Right kidney (tissue), 9 donors: ENCODE measurements around the gene PLGRKT.
"Not testable (repeated sequence)": the region's sequence is repeated elsewhere in the genome, so short reads cannot be mapped to it uniquely, and the experiment has no call there.

Source experiments
- DNase-seq: peaks from one replicate; pipeline ENCODE4 v3.0.0-alpha.2; 2016
- long read RNA-seq, 8 donors: transcript quantifications; one replicate each; lab custom pipeline, GENCODE V29; 2026

PLGRKT gene, protein sequence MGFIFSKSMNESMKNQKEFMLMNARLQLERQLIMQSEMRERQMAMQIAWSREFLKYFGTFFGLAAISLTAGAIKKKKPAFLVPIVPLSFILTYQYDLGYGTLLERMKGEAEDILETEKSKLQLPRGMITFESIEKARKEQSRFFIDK
- long read RNA-seq, donor 1, transcript PLGRKT-201 (6 exons, 932 nt) = major isoform, 38 of 43 reads
- long read RNA-seq, donor 1, partial matches to known transcripts = 5 of 43 reads
- long read RNA-seq, donor 1, other reads (novel, unspliced or antisense) = 0 of 43 reads
- long read RNA-seq, donor 2, transcript PLGRKT-201 (6 exons, 932 nt) = major isoform, 18 of 18 reads
- long read RNA-seq, donor 2, partial matches to known transcripts = 0 of 18 reads
- long read RNA-seq, donor 2, other reads (novel, unspliced or antisense) = 0 of 18 reads
- long read RNA-seq, donor 3, transcript PLGRKT-201 (6 exons, 932 nt) = major isoform, 14 of 14 reads
- long read RNA-seq, donor 3, partial matches to known transcripts = 0 of 14 reads
- long read RNA-seq, donor 3, other reads (novel, unspliced or antisense) = 0 of 14 reads
- long read RNA-seq, donor 4, transcript PLGRKT-201 (6 exons, 932 nt) = major isoform, 14 of 14 reads
- long read RNA-seq, donor 4, partial matches to known transcripts = 0 of 14 reads
- long read RNA-seq, donor 4, other reads (novel, unspliced or antisense) = 0 of 14 reads
- long read RNA-seq, donor 5, transcript PLGRKT-201 (6 exons, 932 nt) = major isoform, 25 of 25 reads
- long read RNA-seq, donor 5, partial matches to known transcripts = 0 of 25 reads
- long read RNA-seq, donor 5, other reads (novel, unspliced or antisense) = 0 of 25 reads
- long read RNA-seq, donor 6, transcript PLGRKT-201 (6 exons, 932 nt) = major isoform, 18 of 18 reads
- long read RNA-seq, donor 6, partial matches to known transcripts = 0 of 18 reads
- long read RNA-seq, donor 6, other reads (novel, unspliced or antisense) = 0 of 18 reads
- long read RNA-seq, donor 7, transcript PLGRKT-201 (6 exons, 932 nt) = major isoform, 21 of 21 reads
- long read RNA-seq, donor 7, partial matches to known transcripts = 0 of 21 reads
- long read RNA-seq, donor 7, other reads (novel, unspliced or antisense) = 0 of 21 reads
- long read RNA-seq, donor 8, transcript PLGRKT-201 (6 exons, 932 nt) = major isoform, 24 of 31 reads
- long read RNA-seq, donor 8, partial matches to known transcripts = 7 of 31 reads
- long read RNA-seq, donor 8, other reads (novel, unspliced or antisense) = 0 of 31 reads

DNA sequence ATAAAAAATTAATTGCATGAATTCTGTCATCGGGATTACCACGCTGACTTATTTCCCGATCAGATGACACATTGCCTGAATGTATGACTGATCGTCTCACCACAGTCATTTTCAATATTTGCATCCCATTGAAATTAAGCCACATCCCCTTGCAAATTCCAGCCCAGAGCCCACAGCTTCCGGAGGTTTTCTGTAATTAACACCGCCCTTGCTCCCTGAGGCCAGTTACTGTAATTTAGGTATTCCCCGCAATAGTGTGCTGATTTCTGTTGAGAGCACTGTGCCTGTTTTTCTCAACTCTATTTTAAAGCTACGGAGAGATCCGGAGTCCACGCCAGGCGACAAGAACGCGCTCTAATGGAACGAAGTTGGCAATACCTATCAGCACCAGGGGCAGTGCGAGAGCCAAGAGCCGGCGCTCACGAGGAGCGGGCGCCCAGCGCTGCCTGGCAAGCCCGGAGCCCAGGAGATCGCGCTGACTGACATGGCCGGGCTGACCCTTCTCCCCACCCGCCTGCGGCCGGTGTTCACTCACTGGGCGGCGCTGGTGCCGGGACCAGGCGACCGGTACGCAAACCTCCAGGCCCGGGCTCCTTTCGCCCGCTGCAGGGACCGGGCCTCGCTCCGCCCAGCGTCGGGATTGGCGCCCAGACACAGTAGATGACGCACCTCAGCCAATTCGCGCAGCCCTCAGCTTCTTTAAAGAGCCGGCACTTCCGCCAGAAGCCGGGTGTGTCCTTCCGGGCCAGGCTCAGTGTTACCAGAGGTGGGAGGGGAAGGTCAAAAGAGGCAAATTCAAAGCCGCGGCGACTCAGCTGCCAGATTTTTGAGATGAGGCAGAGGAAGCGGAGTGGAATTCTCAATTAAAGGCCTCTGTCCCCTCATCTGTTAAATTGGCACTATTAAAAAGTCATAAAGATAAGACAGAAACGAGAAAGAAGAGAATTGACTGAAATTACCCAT lies at the start of gene PLGRKT:
PLGRKT (minus strand) TSS at position 672 of the 963 bp plus-strand sequence. CDS start 5,948 bp downstream, outside the sequence.
- DNase-seq = peak; percentile 96

DNA sequence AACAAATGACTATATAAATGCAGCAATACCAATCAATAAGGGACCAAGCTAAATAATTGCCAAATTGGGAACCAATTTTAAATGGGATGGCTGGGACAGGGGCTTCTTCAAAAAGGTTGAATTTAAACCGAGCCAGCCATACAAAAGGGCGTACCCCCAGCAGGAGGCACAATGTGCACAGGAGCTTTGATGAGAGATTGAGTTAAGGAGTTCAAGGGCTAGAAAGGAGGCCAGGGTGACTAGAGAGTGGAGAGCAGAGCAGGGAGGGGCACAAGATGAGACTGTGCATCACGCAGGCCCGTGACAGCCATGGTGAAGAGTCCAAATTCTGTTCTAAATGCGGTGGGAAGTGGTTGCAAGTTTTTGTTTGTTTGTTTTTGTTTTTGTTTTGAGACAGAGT lies 49.3 kb upstream of the PLGRKT start:
- DNase-seq = no peak

DNA sequence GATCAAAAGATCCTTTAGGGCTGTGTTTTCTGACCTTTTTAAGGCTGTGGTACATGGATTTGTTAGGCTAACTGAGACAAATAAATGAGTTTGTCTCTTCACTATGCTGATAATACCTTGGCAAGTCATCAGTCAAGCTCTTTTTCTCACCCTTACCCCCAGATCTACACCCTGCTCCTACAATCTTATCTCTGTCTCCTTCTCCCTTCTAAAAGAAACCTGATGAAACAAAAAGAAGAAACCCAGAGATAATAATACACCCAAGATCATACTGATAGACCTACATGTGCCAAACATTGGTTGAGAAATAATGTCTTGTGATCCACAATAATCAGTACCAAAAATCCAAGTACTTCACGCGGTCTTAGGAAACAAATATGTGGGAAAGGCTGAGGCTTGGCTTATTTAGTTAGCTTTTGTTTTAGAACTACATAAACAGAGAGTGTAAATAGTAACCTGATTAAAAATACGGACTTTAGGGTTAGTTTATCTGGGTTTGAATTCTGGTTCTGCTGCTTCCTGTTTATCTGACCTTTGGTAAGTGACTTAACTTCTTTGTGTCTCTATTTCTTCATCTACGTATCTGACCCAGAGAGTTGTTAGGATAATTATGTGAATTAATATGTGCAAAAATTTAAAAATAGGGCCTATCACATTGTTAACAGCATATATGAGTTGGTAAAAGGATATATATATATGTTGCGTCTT lies 47.8 kb upstream of the PLGRKT start:
- no peak for DNase-seq

DNA sequence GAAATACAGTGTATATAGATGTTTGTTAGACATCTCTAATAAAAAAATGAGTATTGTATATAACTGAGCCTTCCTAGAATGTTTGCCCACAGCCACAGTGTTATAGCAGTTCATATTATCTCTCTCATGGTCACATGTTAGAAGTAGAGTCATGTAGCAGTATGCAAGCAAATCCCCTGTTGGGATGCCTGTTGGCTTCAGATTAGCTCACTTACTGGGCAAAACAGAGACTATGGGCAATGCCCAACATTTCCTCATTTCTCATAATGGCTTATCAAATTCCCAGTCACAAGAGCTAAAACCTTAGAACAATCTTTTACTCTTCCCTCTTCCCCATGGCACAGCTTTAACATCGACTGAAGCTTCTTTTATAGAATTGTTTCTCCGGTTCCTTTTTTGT lies 45.6 kb upstream of the PLGRKT start:
- no peak for DNase-seq

DNA sequence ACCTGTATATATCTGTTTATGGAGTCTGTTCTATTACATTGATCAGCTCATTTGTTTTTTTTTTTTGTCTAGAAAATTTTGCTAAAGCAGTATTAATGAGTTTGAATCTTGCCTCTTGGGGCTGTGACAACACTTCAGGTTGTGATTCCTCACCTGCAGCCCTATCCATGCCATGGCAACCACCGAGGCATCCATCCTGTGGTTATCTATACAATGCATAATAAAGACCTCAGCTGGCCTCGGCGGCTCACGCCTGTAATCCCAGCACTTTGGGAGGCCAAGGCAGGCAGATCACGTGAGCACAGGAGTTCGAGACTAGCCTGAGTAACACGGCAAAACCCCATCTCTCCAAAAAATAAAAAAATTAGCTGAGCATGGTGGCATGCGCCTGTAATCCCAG lies 44.5 kb upstream of the PLGRKT start:
- DNase-seq = no peak

DNA sequence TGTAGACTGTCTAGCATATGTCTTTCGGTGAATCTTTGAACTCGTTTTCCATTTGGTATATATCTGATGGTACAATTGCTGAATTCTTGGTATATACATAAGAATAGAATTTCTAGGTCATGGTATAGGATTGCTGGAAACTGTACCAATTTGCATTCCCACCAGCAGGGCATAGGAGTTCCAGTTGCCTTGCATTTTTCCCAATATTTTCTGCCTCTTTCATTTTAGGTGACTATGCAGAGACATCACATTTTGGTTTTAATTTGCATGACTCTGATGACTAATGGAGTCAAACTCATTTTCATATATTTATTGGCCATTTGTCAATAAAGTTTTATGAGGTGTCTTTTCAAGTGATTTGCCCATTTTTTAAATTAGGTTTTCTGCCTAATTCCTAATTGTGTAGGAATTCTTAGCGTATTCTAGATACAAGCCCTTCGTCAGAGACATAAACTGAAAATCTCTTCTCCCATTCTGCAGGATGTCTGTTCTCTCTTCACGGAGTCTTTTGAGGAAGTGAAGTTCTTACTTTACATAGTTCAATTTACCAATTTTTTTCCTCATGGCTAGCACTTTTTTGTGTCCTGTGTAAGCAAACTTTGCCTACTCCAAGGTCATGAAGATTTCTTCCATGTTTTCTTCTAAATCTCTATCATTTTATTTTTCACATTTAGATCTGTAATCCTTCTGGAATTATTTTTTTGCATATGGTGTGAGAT lies 43.8 kb upstream of the PLGRKT start:
- DNase-seq = no peak

DNA sequence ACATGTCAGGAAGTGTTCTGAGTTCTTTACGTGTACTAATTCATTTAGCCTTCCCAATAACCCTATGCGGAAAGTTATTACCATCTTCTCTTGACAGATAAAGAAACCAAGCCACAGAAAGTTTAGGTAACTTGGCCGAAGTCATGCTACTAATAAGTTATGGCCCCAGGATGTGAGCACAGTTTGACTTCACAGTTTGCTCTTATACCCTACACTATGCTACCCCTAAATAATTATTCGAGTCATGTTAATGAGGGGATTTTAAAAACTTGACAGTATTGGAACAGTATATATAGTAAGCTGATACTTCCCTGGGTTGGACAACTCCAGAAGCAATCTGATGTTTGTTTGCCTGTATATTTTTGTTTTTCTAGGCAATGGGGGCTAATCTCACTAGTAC lies 43.2 kb upstream of the PLGRKT start:
- DNase-seq = no peak

DNA sequence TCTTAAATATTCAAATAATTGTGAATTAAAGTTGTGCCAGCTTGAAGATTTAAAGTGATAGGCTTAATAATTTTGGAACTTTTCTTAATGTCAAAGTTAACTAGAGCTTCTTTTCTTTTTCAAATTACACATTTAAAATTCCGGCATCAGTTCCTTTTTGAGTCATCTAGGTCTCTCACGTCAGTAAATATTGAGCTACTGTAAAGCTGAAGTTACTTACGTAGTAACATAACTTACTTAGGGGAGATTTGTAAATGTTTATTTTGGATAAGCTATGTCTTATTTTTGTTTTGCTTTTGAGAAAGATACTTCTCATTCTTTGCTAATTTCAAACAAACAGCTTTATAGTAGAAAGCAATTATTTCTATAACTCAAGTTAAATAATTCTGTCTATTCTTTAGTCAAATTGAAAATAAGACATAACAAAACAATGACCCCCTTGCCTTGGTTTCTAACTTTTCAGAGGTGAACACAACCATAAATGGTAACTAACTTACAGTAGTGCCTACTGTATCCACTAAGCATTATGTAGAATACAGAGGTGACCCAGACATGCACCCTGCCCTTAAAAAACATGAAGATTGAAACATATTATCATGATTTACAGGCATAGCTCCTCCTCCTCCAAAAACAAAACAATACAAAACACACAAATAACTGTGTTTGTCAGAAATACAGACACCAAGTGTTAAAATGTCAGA lies 42.4 kb upstream of the PLGRKT start:
- DNase-seq = no peak

DNA sequence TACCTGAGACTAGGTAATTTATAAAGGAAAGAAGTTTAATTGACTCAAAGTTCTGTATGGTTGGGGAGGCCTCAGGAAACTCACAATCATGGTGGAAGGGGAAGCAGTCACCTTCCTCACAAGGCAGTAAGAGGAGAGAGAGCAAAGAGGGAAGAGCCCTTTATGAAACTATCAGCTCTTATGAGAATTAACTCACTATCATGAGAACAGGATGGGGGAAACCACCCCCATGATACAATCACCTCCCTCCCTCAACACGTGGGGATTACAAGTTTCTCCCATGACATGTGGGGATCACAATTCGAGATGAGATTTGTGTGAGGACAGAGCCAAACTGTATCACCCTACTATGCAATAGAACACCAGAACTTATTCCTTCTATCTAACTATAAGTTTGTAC lies 40.5 kb upstream of the PLGRKT start:
- no peak for DNase-seq

DNA sequence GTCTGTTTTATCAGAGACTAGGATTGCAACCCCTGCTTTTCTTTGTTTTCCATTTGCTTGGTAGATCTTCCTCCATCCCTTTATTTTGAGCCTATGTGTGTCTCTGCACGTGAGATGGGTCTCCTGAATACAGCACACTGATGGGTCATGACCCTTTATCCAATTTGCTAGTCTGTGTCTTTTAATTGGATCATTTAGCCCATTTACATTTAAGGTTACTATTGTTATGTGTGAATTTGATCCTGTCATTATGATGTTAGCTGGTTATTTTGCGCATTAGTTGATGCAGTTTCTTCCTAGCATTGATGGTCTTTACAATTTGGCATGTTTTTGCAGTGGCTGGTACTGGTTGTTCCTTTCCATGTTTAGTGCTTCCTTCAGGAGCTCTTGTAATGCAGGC lies 37.9 kb upstream of the PLGRKT start:
- DNase-seq = not testable (repeated sequence)

DNA sequence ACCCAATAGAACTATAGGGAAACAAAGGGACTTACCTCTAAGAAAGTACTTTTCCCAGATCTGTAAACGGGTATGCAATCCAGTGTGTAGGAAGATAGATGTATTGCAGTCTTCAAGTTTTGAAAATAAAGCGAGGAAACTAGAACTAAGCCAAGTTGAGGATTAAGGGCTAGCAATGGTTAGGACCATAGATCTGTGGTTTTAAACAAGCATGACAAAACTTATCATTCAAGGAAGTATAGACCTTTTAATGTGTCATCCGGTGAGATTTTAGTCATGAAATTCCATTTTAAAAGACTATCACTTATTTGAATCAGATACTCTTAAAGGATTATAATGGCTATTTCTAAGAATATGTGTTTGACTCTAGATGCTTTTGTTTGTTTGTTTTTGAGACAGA lies 33.1 kb upstream of the PLGRKT start:
- DNase-seq = no peak

DNA sequence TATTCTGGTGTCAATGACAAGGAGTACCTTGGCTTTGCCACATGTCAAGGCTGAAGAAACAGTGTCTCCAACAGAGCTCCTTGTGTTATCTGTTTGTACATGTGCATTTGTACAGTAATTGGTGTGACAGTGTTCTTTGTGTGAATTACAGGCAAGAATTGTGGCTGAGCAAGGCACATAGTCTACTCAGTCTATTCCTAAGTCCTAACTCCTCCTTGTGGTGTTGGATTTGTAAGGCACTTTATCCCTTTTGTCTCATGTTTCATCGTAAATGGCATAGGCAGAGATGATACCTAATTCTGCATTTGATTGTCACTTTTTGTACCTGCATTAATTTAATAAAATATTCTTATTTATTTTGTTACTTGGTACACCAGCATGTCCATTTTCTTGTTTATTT lies 32.4 kb upstream of the PLGRKT start:
- DNase-seq = no peak

DNA sequence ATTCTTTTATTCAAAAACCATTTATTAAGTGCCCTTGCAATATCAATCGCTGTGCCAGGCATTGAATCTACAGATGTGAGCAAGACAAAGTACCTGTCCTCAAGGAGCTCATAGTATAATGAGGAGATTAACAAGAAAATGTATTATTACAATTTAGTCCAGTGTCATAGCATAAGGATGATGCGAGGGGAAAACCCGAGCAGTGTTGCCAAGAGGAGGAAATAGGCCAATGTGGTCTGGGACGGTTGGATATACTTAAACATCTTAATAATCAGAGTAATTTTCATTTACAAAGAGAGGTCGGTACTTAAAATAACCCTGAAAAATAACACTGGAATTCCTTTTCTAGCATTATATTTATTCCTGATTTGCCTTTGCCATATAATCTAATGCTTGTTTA lies 31.1 kb upstream of the PLGRKT start:
- no peak for DNase-seq

DNA sequence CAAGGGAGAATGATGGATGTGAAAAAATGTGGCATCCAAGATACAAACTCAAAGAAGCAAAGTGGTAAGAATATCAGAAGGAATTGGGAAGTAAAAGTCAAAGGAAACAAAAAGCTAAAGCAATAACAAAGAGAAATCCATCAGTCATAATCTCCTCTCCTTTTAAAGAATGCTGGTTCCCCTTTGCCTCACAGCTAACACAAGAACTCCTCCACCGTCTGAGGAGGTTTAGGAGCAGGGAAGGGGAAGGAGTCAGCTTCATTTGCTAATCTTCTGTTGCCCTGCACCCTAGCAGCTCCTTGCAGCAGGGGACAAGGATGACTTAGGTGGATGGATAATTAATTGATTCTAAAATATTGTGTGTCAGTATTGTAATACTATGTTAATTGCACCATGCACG lies 29.0 kb upstream of the PLGRKT start:
- no peak for DNase-seq

DNA sequence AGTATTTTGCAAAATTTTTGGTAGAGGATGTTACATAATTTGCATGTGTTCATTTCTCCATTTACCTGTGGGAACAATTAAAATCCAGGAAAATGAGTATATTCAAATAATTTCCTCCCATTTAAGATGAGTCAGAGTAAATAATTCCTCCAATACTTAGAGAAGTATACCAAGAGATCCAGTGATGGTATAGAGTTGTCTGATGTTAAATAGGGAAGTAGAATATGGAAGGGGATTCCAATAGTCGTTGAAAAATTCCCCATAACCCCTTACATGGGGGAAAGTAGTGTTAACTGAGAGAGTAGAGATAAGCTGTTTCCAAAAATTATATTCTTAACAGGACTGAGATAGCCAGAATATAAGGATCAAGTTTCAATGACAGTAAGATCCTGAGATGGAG lies 28.3 kb upstream of the PLGRKT start:
- DNase-seq = no peak

DNA sequence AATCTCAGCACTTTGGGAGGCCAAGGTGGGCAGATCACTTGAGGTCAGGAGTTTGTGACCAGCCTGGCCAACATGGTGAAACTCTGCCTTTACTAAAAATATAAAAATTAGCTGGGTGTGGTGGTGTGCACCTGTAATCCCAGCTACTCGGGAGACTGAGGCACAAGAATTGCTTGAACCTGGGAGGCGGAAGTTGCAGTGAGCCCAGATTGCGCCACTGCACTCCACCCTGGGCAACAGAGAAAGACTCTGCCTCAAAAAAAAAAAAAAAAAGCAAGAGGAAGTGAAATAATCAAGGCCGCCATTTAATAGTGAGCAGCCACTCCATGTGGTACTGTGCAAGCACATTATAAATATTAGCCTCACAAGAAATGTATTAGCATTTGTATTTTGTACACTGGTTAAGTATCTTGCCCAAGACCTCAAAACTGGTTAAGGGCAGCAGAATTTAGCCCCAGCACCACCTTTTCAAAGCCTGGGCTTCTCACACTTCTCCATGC lies 27.2 kb upstream of the PLGRKT start:
- DNase-seq = not testable (repeated sequence)

DNA sequence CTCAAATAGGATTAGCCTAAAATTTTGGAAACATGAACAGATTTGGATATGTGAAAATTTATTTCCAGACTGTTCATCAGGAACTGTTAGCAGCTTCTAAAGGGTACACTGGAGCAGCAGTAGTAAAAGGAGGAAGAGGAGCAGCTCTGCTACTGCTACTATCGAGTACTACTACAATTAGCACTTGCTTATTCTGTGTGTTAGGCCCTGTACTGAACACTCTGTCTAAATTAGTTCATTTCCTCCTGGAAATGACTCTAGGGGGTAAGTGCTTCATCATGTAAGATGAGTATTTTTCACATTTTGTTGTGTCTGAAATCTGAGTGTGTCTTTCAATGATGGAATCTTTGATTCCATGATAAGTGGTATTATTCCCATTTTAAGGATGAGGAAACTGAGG lies 22.4 kb upstream of the PLGRKT start:
- DNase-seq = no peak

DNA sequence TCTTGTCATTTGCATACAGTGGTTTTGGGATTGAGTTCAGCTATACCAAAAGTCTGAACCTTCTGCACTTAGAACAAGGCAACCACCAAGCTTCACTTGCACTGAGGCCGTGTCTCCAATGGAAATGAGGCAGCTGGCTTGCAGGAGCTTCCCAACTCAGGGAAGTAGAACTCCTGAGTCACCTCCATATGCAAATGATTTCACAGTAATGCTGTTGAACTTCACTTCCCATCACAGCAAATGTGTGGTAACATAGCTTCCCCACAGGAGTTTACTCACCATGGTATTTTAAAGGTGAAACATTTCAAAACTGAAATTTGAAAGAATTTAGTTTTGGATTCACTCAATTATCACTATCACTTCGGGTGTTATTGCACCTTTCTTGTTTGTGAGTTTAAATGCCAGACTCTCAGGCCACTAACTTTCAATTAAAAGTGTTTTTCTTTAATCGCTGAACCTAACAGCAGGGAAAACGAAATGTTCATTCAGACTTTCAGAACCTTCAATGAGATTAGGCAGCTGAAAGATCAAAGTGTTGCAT lies 21.6 kb upstream of the PLGRKT start:
- DNase-seq = no peak

DNA sequence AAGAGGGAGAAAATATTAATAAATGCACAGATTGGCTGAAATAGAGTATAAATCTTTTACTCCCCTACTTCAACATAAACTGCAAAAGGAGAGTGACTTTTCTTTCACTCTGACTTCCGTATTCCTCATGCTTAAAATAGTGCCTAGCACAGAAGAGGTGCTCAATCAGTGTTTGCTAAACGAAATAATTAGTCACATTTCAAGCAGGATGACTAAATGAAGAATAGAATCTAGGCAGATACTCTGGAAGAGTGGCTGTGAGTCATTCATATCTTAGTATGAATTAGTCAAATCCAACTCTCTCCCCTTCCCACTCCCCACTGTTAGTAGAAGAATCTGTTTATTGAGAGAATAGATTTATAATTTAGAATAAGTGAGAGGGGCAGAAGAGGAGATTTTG lies 17.5 kb upstream of the PLGRKT start:
- DNase-seq = no peak
